Spleen (tissue), 11 donors: ENCODE results near the gene SARS1. TPM values are rescaled to one million over a fixed set of nuclear protein-coding genes. Genes with fewer than 3 reads are reported as not detected.

Experiments
- DNase-seq: peaks from one replicate; pipeline ENCODE4 v3.0.0-alpha.2; 2020
- H3K27ac ChIP-seq, 8 donors: fragments of 200-600 bp; sonication (generic) in 7 of 8; 1 replicate in 4 of 8; 2 replicates in 4 of 8; pipeline versions ENCODE4 v1.5.0 to v1.8.0; 2016 to 2021; ENCODE audit warnings: inconsistent platforms in 4 of 8, mild to moderate bottlenecking in 4 of 8, moderate library complexity in 1 of 8
- H3K27me3 ChIP-seq, 7 donors: fragments of 200-600 bp; sonication (generic) in 6 of 7; replicated peaks in 1 of 7; 1 replicate in 4 of 7; 2 replicates in 3 of 7; pipeline versions ENCODE4 v1.5.0 to v1.8.0; 2016 to 2021; ENCODE audit warnings: inconsistent platforms in 3 of 7, mild to moderate bottlenecking in 1 of 7
- H3K36me3 ChIP-seq, 6 donors: fragments of 200-600 bp; sonication (generic) in 5 of 6; 1 replicate in 4 of 6; 2 replicates in 2 of 6; pipeline versions ENCODE4 v1.5.0 to v1.8.0; 2016 to 2021; ENCODE audit warnings: inconsistent platforms in 2 of 6
- H3K4me1 ChIP-seq, 6 donors: fragments of 200-600 bp; sonication (generic) in 5 of 6; 1 replicate in 3 of 6; 2 replicates in 3 of 6; pipeline versions ENCODE4 v1.5.0 to v1.8.0; 2016 to 2021; ENCODE audit warnings: inconsistent platforms in 3 of 6
- H3K4me3 ChIP-seq, 8 donors: fragments of 200-600 bp; sonication (generic) in 7 of 8; 1 replicate in 4 of 8; 2 replicates in 4 of 8; pipeline versions ENCODE4 v1.5.0 to v1.8.0; 2016 to 2021; ENCODE audit warnings: inconsistent platforms in 4 of 8, mild to moderate bottlenecking in 4 of 8, moderate library complexity in 2 of 8
- H3K9me3 ChIP-seq, 8 donors: fragments of 200-600 bp; sonication (generic) in 7 of 8; 1 replicate in 4 of 8; 2 replicates in 4 of 8; pipeline versions ENCODE4 v1.5.0 to v1.8.0; 2016 to 2021; ENCODE audit warnings: inconsistent platforms in 4 of 8
- POLR2A ChIP-seq, 3 donors: fragments of 450-650 bp; IDR thresholded peaks; one replicate each; pipeline ENCODE4 v1.5.1; 2017; ENCODE audit warnings: antibody characterized with exemption in 3 of 3, mild to moderate bottlenecking in 1 of 3
- POLR2AphosphoS5 ChIP-seq, 3 donors: sonication (generic); formaldehyde crosslinking; IDR thresholded peaks; one replicate each; pipeline ENCODE4 v1.5.1; 2017; ENCODE audit warnings: antibody characterized with exemption in 3 of 3
- WGBS, 5 donors: extraction: QIAGEN DNeasy Blood & Tissue Kit in 3 of 5; methylation state at CpG; one replicate each; pipeline versions ENCODE4 v1.1.5 to v1.1.7; 2013 to 2018; 5-methylcytosine and 5-hydroxymethylcytosine counted together
- intact Hi-C: fragments of 100-400 bp; cut with DNase I; formaldehyde crosslinking; loops from one replicate; pipeline ENCODE4 v1.15.0; 2023; ENCODE audit warnings: low total_unique reads
- polyA plus RNA-seq, 3 donors: library from polyadenylated mRNA; stranded (reverse); fragments of 200-250 nt; gene quantifications; one replicate each; pipeline ENCODE4 v1.2.1, GENCODE V29; 2013
- total RNA-seq, 7 donors: library from RNA; depleted of rRNA in 3 of 7; stranded (reverse); fragments of >200 nt in 3 of 7; fragmentation: NEBNext Ultra II Directional in 4 of 7; extraction: Animal tissue kit (Norgen Biotek cat#: 25700) in 4 of 7; gene quantifications; one replicate each; pipeline versions ENCODE4 v1.1.0 to v1.2.1, GENCODE V29; 2016 to 2021
- TF ChIP-seq, protein P1 (sequence below), 11 experiments: fragments of 200-600 bp in 7 of 11; fragments of 450-650 bp in 4 of 11; sonication (generic) in 4 of 11; IDR thresholded peaks in 8 of 11; conservative IDR thresholded peaks in 3 of 11; 1 replicate in 7 of 11; 2 replicates in 4 of 11; pipeline versions ENCODE4 v1.4.0 to v1.8.0; 2016 to 2021; ENCODE audit warnings: antibody characterized with exemption in 11 of 11, inconsistent platforms in 4 of 11, mild to moderate bottlenecking in 1 of 11
- donor health status: healthy with polysubstance abuse.
- donor health status: DM: no; HTN: no; CAD: no; lungs with moderate emphysema.
- donor health status: DM: no; HTN: no; CAD: no.
- donor health status: Bipolar disorder and iron deficiency.
- donor health status: healthy.
- donor health status: DM: no; HTN: no; CAD: no.
- donor health status: DM: yes; HTN: yes; CAD: no.

Gene SARS1
- total and polyA plus RNA-seq, 10 donors, result 47.2 to 138 (median 99.0) TPM

DNA sequence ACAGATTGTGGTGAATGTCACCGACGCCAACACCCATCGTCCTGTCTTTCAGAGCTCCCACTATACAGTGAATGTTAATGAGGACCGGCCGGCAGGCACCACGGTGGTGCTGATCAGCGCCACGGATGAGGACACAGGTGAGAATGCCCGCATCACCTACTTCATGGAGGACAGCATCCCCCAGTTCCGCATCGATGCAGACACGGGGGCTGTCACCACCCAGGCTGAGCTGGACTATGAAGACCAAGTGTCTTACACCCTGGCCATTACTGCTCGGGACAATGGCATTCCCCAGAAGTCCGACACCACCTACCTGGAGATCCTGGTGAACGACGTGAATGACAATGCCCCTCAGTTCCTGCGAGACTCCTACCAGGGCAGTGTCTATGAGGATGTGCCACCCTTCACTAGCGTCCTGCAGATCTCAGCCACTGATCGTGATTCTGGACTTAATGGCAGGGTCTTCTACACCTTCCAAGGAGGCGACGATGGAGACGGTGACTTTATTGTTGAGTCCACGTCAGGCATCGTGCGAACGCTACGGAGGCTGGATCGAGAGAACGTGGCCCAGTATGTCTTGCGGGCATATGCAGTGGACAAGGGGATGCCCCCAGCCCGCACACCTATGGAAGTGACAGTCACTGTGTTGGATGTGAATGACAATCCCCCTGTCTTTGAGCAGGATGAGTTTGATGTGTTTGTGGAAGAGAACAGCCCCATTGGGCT lies 38.6 kb downstream of the SARS1 start:
- no peaks in the 10 kb centered on the region for H3K36me3 ChIP-seq
- no peaks in the 10 kb centered on the region for H3K9me3 ChIP-seq
- TF ChIP-seq, protein P1, sequence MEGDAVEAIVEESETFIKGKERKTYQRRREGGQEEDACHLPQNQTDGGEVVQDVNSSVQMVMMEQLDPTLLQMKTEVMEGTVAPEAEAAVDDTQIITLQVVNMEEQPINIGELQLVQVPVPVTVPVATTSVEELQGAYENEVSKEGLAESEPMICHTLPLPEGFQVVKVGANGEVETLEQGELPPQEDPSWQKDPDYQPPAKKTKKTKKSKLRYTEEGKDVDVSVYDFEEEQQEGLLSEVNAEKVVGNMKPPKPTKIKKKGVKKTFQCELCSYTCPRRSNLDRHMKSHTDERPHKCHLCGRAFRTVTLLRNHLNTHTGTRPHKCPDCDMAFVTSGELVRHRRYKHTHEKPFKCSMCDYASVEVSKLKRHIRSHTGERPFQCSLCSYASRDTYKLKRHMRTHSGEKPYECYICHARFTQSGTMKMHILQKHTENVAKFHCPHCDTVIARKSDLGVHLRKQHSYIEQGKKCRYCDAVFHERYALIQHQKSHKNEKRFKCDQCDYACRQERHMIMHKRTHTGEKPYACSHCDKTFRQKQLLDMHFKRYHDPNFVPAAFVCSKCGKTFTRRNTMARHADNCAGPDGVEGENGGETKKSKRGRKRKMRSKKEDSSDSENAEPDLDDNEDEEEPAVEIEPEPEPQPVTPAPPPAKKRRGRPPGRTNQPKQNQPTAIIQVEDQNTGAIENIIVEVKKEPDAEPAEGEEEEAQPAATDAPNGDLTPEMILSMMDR (IDR thresholded peaks at IDR 0.05 in 8 of 11, conservative IDR thresholded peaks at IDR 0.05 in 3 of 11), result no peak
- TF ChIP-seq POLR2A (IDR thresholded peaks at IDR 0.05) (no peak), POLR2AphosphoS5 (IDR thresholded peaks at IDR 0.05) (no peak)
- H3K27ac ChIP-seq, result no peak overlapping the region
- H3K4me1 ChIP-seq, result peaks cover 0 to 41% (median 26%) of the 10 kb centered on the region in 6 donors
- WGBS, 5 donors, result 94 to 97% (median 96%) methylated on average over 29 to 31 of the region's 31 CpGs
- DNase-seq, result no peak
- intact Hi-C loops, result no loop called here
- no peak overlapping the region for H3K4me3 ChIP-seq
- peaks cover 0 to 48% (median 7%) of the 10 kb centered on the region in 7 donors for H3K27me3 ChIP-seq

DNA sequence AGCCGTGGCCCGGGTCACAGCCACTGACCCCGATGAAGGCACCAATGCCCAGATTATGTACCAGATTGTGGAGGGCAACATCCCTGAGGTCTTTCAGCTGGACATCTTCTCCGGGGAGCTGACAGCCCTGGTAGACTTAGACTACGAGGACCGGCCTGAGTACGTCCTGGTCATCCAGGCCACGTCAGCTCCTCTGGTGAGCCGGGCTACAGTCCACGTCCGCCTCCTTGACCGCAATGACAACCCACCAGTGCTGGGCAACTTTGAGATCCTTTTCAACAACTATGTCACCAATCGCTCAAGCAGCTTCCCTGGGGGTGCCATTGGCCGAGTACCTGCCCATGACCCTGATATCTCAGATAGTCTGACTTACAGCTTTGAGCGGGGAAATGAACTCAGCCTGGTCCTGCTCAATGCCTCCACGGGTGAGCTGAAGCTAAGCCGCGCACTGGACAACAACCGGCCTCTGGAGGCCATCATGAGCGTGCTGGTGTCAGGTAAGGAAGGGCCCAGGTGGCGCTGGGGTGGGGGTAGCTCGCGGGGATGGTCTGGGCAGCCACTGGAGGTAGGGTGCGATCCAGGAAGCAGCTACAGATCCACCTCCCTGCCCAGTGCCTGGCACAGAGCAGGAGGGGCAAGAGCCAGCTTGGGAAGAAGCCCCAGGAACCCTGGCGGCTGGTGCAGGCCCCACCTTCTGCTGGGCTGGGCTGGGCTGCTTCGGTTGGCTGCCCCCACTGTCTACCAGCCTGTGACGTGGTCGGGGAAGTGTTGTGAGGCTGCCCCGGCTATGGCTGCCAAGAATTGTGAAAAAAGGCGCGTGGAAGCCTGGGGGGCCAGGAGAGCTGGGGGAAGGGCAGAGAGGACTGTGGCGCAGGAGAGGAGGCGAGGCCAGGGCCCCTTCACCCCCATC lies 39.4 kb downstream of the SARS1 start:
- peak; percentile 73 for DNase-seq
- no peaks in the 10 kb centered on the region for H3K36me3 ChIP-seq
- intact Hi-C loops, result no loop called here
- H3K4me3 ChIP-seq, result no peak overlapping the region
- peaks cover 0 to 41% (median 26%) of the 10 kb centered on the region in 6 donors for H3K4me1 ChIP-seq
- peaks cover 0 to 40% (median 7%) of the 10 kb centered on the region in 7 donors for H3K27me3 ChIP-seq
- 80 to 91% (median 85%) methylated on average over 21 to 33 of the region's 33 CpGs for WGBS, 5 donors
- TF ChIP-seq POLR2AphosphoS5 (IDR thresholded peaks at IDR 0.05) (no peak), POLR2A (IDR thresholded peaks at IDR 0.05) (no peak)
- TF ChIP-seq, protein P1 (IDR thresholded peaks at IDR 0.05 in 8 of 11, conservative IDR thresholded peaks at IDR 0.05 in 3 of 11), result no peak
- peak overlapping the region in 2 of 8 donors; percentile 55 to 65 for H3K27ac ChIP-seq
- H3K9me3 ChIP-seq, result no peaks in the 10 kb centered on the region

DNA sequence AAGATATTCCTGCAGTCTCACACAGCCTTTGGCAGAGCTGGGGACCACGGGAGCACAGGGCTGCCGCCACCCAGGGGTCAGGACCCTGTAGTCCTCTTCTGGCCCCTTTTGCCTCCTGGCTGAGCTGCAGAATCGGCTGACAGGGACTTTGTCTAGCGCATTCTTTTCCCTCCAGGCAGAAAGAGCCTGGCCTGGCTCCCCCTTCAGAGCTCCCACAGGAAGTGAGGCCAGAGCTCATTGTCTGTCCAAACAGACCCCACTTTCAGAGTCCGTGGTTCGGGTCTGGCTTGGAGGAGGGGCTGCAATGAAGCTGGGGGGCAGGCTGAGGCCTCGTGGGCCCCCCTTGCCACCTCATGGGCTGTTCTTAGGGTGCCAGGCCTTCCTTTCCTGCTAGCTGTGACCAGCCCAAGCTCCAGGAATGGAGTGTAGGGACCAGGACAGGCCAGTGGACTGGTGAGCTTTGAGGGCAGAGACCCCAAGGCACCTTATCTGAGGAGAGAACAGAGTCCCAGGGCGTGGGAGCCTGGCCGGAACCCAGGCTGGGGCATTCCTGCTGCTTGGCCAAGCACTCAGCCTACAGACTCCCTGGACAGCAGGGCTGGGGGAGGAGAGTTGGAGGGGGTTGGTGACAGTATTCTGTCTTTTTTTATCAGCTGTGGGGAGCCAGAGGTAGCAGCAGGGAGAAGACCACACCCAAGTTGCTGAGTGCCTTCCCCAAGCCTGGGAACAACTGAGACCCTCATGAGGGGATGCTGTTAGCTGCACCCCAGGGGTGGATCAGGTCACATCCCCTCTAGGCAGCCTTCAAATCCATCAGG lies 40.3 kb downstream of the SARS1 start:
- peaks cover 0 to 38% (median 23%) of the 10 kb centered on the region in 6 donors for H3K4me1 ChIP-seq
- WGBS, 5 donors, result 46 to 68% (median 62%) methylated on average over 7 to 9 of the region's 9 CpGs
- no peaks in the 10 kb centered on the region for H3K9me3 ChIP-seq
- TF ChIP-seq POLR2A (IDR thresholded peaks at IDR 0.05) (no peak), POLR2AphosphoS5 (IDR thresholded peaks at IDR 0.05) (no peak)
- TF ChIP-seq, protein P1 (IDR thresholded peaks at IDR 0.05 in 8 of 11, conservative IDR thresholded peaks at IDR 0.05 in 3 of 11), result no peak
- peak overlapping the region in 4 of 8 donors; percentile 5 to 65 (median 30) for H3K27ac ChIP-seq
- no peaks in the 10 kb centered on the region for H3K36me3 ChIP-seq
- intact Hi-C loops, result no loop called here
- no peak overlapping the region for H3K4me3 ChIP-seq
- peak; percentile 57 for DNase-seq
- H3K27me3 ChIP-seq, result peaks cover 0 to 32% (median 7%) of the 10 kb centered on the region in 7 donors
